Activated CD4-positive, alpha-beta T cell treated with anti-CD3 and anti-CD28 coated beads, Interleukin-2, amount 50 U/mL, for 48 hours (primary cell): Measurements from ENCODE around the gene C2orf68.
"Not testable (repeated sequence)": the region's sequence is repeated elsewhere in the genome, so short reads cannot be mapped to it uniquely, and the experiment has no call there.

ENCODE experiments used
- DNase-seq, 2 experiments: peaks; one replicate each; pipeline ENCODE4 v3.0.0-alpha.2; 2020

The C2orf68 gene

GRCh38 chr2:85579266-85579935 is 32.5 kb downstream of the C2orf68 start:
- no peak for DNase-seq

GRCh38 chr2:85578243-85579180 is 33.4 kb downstream of the C2orf68 start:
- DNase-seq, result peak in 1 of 2 experiments; percentile 41

GRCh38 chr2:85577386-85578242 is 34.3 kb downstream of the C2orf68 start, which contains the start of gene VAMP8:
Gene VAMP8, plus strand, starts transcription at chr2:85577586. Its CDS starts 61 bp downstream, at chr2:85577647.
- peak; percentile 75 to 79 for DNase-seq

- DNase-seq, result no peak
Measured at GRCh38 chr2:85577063-85577385, 34.8 kb downstream of the C2orf68 start.

GRCh38 chr2:85575739-85576138 is 36.1 kb downstream of the C2orf68 start:
- no peak for DNase-seq

GRCh38 chr2:85566265-85566664 is 45.6 kb downstream of the C2orf68 start:
- no peak for DNase-seq

- no peak for DNase-seq
Measured at GRCh38 chr2:85564144-85564563, 47.7 kb downstream of the C2orf68 start.

GRCh38 chr2:85561280-85562212 is 50.3 kb downstream of the C2orf68 start, which contains the start of gene GGCX:
Gene GGCX, minus strand, starts transcription at chr2:85561493. Its CDS starts 65 bp downstream, at chr2:85561428.
- DNase-seq, result peak; percentile 95 to 96

- peak; percentile 32 to 45 for DNase-seq
Measured at GRCh38 chr2:85560812-85561279, 51.0 kb downstream of the C2orf68 start.

GRCh38 chr2:85560403-85560726 is 51.5 kb downstream of the C2orf68 start:
- not testable (repeated sequence) for DNase-seq

GRCh38 chr2:85558160-85558559 is 53.7 kb downstream of the C2orf68 start:
- DNase-seq, result no peak

GRCh38 chr2:85557130-85557529 is 54.7 kb downstream of the C2orf68 start:
- DNase-seq, result no peak
